K562 (cell line): ENCODE data around the gene CCNY. TPM values are rescaled to one million over a fixed set of nuclear protein-coding genes. Genes with fewer than 3 reads are reported as not detected.

Experiments used
- ARID3A ChIP-seq: IDR thresholded peaks from 2 replicates; pipeline ENCODE4 v1.6.1; 2012; ENCODE audit warnings: low read depth, low read length, improper control_type of control experiment, borderline replicate concordance
- ARID4B ChIP-seq: sonication (generic); formaldehyde crosslinking; IDR thresholded peaks from 2 replicates; pipeline ENCODE4 v1.8.0; 2022; ENCODE audit warnings: mild to moderate bottlenecking, missing genetic modification reagents
- EP400 ChIP-seq: fragments of 450-650 bp; IDR thresholded peaks from 2 replicates; pipeline ENCODE4 v1.6.1; 2017; ENCODE audit warnings: antibody characterized with exemption, mild to moderate bottlenecking, moderate library complexity
- ETV5 ChIP-seq: sonication (generic); formaldehyde crosslinking; IDR thresholded peaks from 2 replicates; pipeline ENCODE4 v1.4.0; 2020; ENCODE audit warnings: low read depth, mild to moderate bottlenecking, missing genetic modification reagents
- HINFP ChIP-seq: fragments of 450-650 bp; conservative IDR thresholded peaks from 2 replicates; pipeline ENCODE4 v1.6.1; 2016; ENCODE audit warnings: missing genetic modification characterization, low read depth, mild to moderate bottlenecking, control low read depth, missing compliant biosample characterization
- KLF10 ChIP-seq: fragments of 250-450 bp; sonication (Bioruptor Pico); IDR thresholded peaks from 2 replicates; pipeline ENCODE4 v1.6.1; 2021; ENCODE audit warnings: matching md5 sums
- MAFF ChIP-seq: IDR thresholded peaks from 2 replicates; pipeline ENCODE4 v1.6.1; 2012; ENCODE audit warnings: low read length, improper control_type of control experiment
- MAFK ChIP-seq: IDR thresholded peaks from 2 replicates; pipeline ENCODE4 v1.6.1; 2011; ENCODE audit warnings: low read length, improper control_type of control experiment
- NBN ChIP-seq: fragments of 450-650 bp; IDR thresholded peaks from 2 replicates; pipeline ENCODE4 v1.6.1; 2016; ENCODE audit warnings: low read depth, mild to moderate bottlenecking
- TRIM24 ChIP-seq, 2 experiments: fragments of 450-650 bp; IDR thresholded peaks; 2 replicates each; pipeline ENCODE4 v1.6.1; 2016
- ZNF592 ChIP-seq: fragments of 450-650 bp; IDR thresholded peaks from 2 replicates; pipeline ENCODE4 v1.6.1; 2017; ENCODE audit warnings: antibody characterized with exemption, mild to moderate bottlenecking
- ZNF785 ChIP-seq: fragments of 250-450 bp; sonication (Bioruptor Pico); IDR thresholded peaks from 2 replicates; pipeline ENCODE4 v1.4.0; 2020; ENCODE audit warnings: mild to moderate bottlenecking
- polyA plus RNA-seq, 8 experiments: library from polyadenylated mRNA; depleted of rRNA in 4 of 8; stranded (reverse) in 5 of 8; unstranded in 3 of 8; fragments of >200 nt; fragmentation: Nextera tagmentation in 2 of 8; fragmentation: Illumina TruSeq in 1 of 8; extraction: Ambion mirVana in 2 of 8; extraction: Trizol in 1 of 8; gene quantifications; 2 replicates each; pipeline versions ENCODE4 v1.2.1 to v1.2.3, GENCODE V29; 2011 to 2014; ENCODE audit warnings: inconsistent platforms in 1 of 8, missing spikeins in 1 of 8
- total RNA-seq, 7 experiments: library from RNA; depleted of rRNA in 6 of 7; stranded (reverse); fragments of >200 nt in 6 of 7; fragmentation: Illumina TruSeq in 2 of 7; extraction: Trizol in 2 of 7; gene quantifications; 2 replicates each; pipeline versions ENCODE4 v1.2.1 to v1.2.3, GENCODE V29; 2011 to 2021; ENCODE audit warnings: low replicate concordance in 1 of 7

The CCNY gene
- total and polyA plus RNA-seq, 9 of the 15 experiments (the other 6 are each of a cell fraction or from before 2014, with no cell fraction given): 8.4 to 109 (median 38.6) TPM

- TF ChIP-seq ARID4B (CRISPR knock-in tag) (no peak), MAFK (peak; percentile 68; the same call in 1 of the 2 replicates), TRIM24 (IDR thresholded peaks at IDR 0.05) (peak; percentile 70 to 91), ARID3A (peak; percentile 69; the same call in 1 of the 2 replicates), ZNF592 (peak; percentile 87), NBN (0 out of 2 replicates have a peak, but pooled peaks have one; percentile 51), MAFF (peak; percentile 26; the same call in 1 of the 2 replicates), ZNF785 (CRISPR knock-in tag) (no peak), KLF10 (CRISPR knock-in tag) (no peak), ETV5 (CRISPR knock-in tag) (no peak), HINFP (tag) (peak; percentile 37; the same call in 1 of the 2 replicates), EP400 (0 out of 2 replicates have a peak, but pooled peaks have one; percentile 55)
These were observed 4.2 kb upstream of the CCNY start (continued) for GRCh38 chr10:35331894-35332640.
